Epidermal melanocyte (primary cell): ENCODE measurements around the gene ITSN1.
"Not testable (repeated sequence)": the region's sequence is repeated elsewhere in the genome, so short reads cannot be mapped to it uniquely, and the experiment has no call there.

Experiments used
- DNase-seq: peaks from one replicate; pipeline ENCODE4 v3.0.0; 2011; ENCODE audit warnings: low spot score; ENCODE audit not compliant: insufficient read length

ITSN1 gene

GRCh38 chr21:33924766-33925100 lies 282.4 kb downstream of the ITSN1 start:
- DNase-seq = no peak

- not testable (repeated sequence) for DNase-seq
Measured at GRCh38 chr21:33926248-33926647, 283.9 kb downstream of the ITSN1 start.

- DNase-seq = not testable (repeated sequence)
Measured at GRCh38 chr21:33931052-33931798, 288.9 kb downstream of the ITSN1 start.

GRCh38 chr21:33931799-33932390 lies 289.6 kb downstream of the ITSN1 start:
- DNase-seq = no peak

- DNase-seq = no peak
Measured at GRCh38 chr21:33932731-33933130, 290.4 kb downstream of the ITSN1 start.

- DNase-seq = no peak
Measured at GRCh38 chr21:33936301-33937038, 294.2 kb downstream of the ITSN1 start.

GRCh38 chr21:33937146-33937545 lies 294.8 kb downstream of the ITSN1 start:
- no peak for DNase-seq

- no peak for DNase-seq
Measured at GRCh38 chr21:33937931-33938339, 295.6 kb downstream of the ITSN1 start.

- DNase-seq = no peak
Measured at GRCh38 chr21:33938381-33938780, 296.1 kb downstream of the ITSN1 start.

GRCh38 chr21:33939226-33939625 lies 296.9 kb downstream of the ITSN1 start:
- DNase-seq = no peak

- DNase-seq = no peak
Measured at GRCh38 chr21:33940164-33940880, 298.0 kb downstream of the ITSN1 start.

- DNase-seq = no peak
Measured at GRCh38 chr21:33940881-33941245, 298.6 kb downstream of the ITSN1 start.

GRCh38 chr21:33942426-33942825 lies 300.1 kb downstream of the ITSN1 start:
- DNase-seq = no peak

GRCh38 chr21:33943293-33943692 lies 301.0 kb downstream of the ITSN1 start:
- DNase-seq = no peak

GRCh38 chr21:33944185-33944763 lies 302.0 kb downstream of the ITSN1 start:
- no peak for DNase-seq

GRCh38 chr21:33945652-33946270 lies 303.5 kb downstream of the ITSN1 start:
- no peak for DNase-seq

GRCh38 chr21:33947451-33948095 lies 305.3 kb downstream of the ITSN1 start:
- peak; percentile 86 for DNase-seq

GRCh38 chr21:33948096-33948950 lies 306.0 kb downstream of the ITSN1 start:
- peak; percentile 44 for DNase-seq

GRCh38 chr21:33948951-33949444 lies 306.7 kb downstream of the ITSN1 start:
- no peak for DNase-seq
